ENCODE measurements around the gene APOL1. TPM values are rescaled to one million over a fixed set of nuclear protein-coding genes. Genes with fewer than 3 reads are reported as not detected.

Gene APOL1
- total and polyA plus RNA-seq, 10 of the 15 experiments (the other 5 are each of a cell fraction or from before 2014, with no cell fraction given), result 9.0 to 42.0 (median 17.6) TPM

DNA sequence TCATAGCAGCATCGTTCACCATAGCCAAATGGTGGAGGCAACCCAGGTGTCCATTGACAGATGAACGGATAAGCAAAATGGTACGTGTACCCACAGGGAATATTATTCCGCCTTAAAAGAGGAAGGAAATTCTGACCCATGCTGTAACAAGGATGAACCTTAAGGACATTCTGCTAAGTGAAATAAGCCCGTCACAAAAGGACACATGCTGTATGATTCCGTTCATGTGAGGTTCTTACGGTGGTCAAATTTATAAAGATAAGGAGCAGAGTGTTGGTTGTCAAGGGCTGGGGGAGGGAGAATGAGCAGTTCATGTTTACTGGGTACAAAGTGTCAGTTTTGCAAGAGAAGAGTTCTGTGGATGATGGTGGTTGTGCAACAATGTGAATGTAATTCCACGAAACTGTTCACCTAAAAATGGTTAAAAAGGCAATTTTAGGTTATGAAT lies 26.3 kb downstream of the APOL1 start:
- Histone ChIP-seq H3K79me2 (ENCODE audit: control insufficient read depth, insufficient read depth, low read length) (no peaks in the 10 kb centered on the region), H3K4me1 (ENCODE audit: control insufficient read depth, insufficient read depth, low read length) (peaks cover 6% of the 10 kb centered on the region), H3K4me2 (ENCODE audit: control insufficient read depth, insufficient read depth) (no peak overlapping the region), H3K4me3 (no peak overlapping the region), H3K9me3 (replicated peaks; ENCODE audit: control insufficient read depth, insufficient read depth, low read length) (no peaks in the 10 kb centered on the region), H3K27ac (ENCODE audit: control insufficient read depth, insufficient read depth) (no peak overlapping the region), H4K20me1 (ENCODE audit: control insufficient read depth, insufficient read depth) (no peaks in the 10 kb centered on the region), H3K27me3 (replicated peaks in 1 of 2; ENCODE audit: control insufficient read depth in 2 of 2, insufficient read depth in 2 of 2, low read length in 1 of 2) (no peaks in the 10 kb centered on the region), H3K36me3 (ENCODE audit: control insufficient read depth in 2 of 2, insufficient read depth in 2 of 2, low read length in 1 of 2) (peaks cover 7 to 22% of the 10 kb centered on the region in 2 experiments), H3K9ac (ENCODE audit: control insufficient read depth, insufficient read depth, low read length) (no peak overlapping the region), H2AFZ (ENCODE audit: control insufficient read depth, low read depth, low read length) (no peak overlapping the region)
- intact Hi-C loops (cut with micrococcal nuclease; ENCODE audit: unreplicated experiment) (loop anchor here (5.0 kb wide), 1 partner anchor 42 kb away; the partner anchor contains the start of gene APOL2), in situ Hi-C loops (cut with MboI) (no loop called here)
- ChIA-PET SMC1A (ENCODE audit: uncharacterized antibody, unreplicated experiment) (interaction anchor here (1.1 to 2.4 kb wide), 4 partner anchors 19 to 82 kb away, joined by 3 to 14 read pairs (median 7); no protein-coding TSS in a partner anchor), CTCF (interaction anchor here (0.9 to 5.4 kb wide), 12 partner anchors 8 to 211 kb away, joined by 3 to 94 read pairs (median 5); partner anchors contain the start of gene APOL2), POLR2A (interaction anchor here (0.7 kb wide), 1 partner anchor 48 kb away, joined by 3 read pairs; no protein-coding TSS in a partner anchor), RAD21 (ENCODE audit: unreplicated experiment) (interaction anchor here (2.5 kb wide), 1 partner anchor 84 kb away, joined by 19 read pairs; no protein-coding TSS in a partner anchor)
- no TSS peak for BruUV-seq (replicated peaks)
- no peak for FAIRE-seq
- DNase-seq (ENCODE audit: low read depth, low spot score), result no peak
- 79% methylated on average over 8 of the region's 8 CpGs for WGBS (ENCODE audit: insufficient coverage, insufficient replicate concordance, low lambda C conversion rate, missing lambda C conversion rate)
- ATAC-seq, result no peak
- TF ChIP-seq USF2 (IDR thresholded peaks at IDR 0.05; ENCODE audit: borderline replicate concordance, low read depth, low read length) (no peak), NR2F1 (conservative IDR thresholded peaks at IDR 0.05) (no peak), CEBPB (IDR thresholded peaks at IDR 0.05; ENCODE audit: borderline replicate concordance in 1 of 2, low read depth in 2 of 2, low read length in 2 of 2) (no peak), BACH1 (IDR thresholded peaks at IDR 0.05; ENCODE audit: borderline replicate concordance) (no peak), HCFC1 (IDR thresholded peaks at IDR 0.05; ENCODE audit: low read length) (no peak), POLR2AphosphoS5 (IDR thresholded peaks at IDR 0.05; ENCODE audit: low read length) (no peak), IKZF1 (conservative IDR thresholded peaks at IDR 0.05) (no peak), TAF1 (IDR thresholded peaks at IDR 0.05; ENCODE audit: borderline replicate concordance, low read depth, low read length) (no peak), E2F8 (IDR thresholded peaks at IDR 0.05; ENCODE audit: low read depth, partially characterized antibody) (no peak), ZNF24 (IDR thresholded peaks at IDR 0.05) (no peak), MEF2B (IDR thresholded peaks at IDR 0.05; ENCODE audit: partially characterized antibody, poor library complexity, severe bottlenecking) (no peak), CBFB (IDR thresholded peaks at IDR 0.05; ENCODE audit: low read depth) (no peak), ZZZ3 (IDR thresholded peaks at IDR 0.05; ENCODE audit: control insufficient read depth, insufficient read length, low read depth) (no peak), MYB (IDR thresholded peaks at IDR 0.05; ENCODE audit: borderline replicate concordance, low read depth, low read length) (no peak), NR2C1 (IDR thresholded peaks at IDR 0.05) (no peak), RBBP5 (conservative IDR thresholded peaks at IDR 0.05) (no peak)
- TF ChIP-seq, protein P1, sequence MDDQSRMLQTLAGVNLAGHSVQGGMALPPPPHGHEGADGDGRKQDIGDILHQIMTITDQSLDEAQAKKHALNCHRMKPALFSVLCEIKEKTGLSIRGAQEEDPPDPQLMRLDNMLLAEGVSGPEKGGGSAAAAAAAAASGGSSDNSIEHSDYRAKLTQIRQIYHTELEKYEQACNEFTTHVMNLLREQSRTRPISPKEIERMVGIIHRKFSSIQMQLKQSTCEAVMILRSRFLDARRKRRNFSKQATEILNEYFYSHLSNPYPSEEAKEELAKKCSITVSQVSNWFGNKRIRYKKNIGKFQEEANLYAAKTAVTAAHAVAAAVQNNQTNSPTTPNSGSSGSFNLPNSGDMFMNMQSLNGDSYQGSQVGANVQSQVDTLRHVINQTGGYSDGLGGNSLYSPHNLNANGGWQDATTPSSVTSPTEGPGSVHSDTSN (IDR thresholded peaks at IDR 0.05; ENCODE audit: insufficient replicate concordance, low read depth, low read length), result no peak
